ENCODE results near the gene SMPD3. TPM values are rescaled to one million over a fixed set of nuclear protein-coding genes. Genes with fewer than 3 reads are reported as not detected.

Gene SMPD3
- total RNA-seq, 1 experiment from 2014 or later, result not detected

DNA sequence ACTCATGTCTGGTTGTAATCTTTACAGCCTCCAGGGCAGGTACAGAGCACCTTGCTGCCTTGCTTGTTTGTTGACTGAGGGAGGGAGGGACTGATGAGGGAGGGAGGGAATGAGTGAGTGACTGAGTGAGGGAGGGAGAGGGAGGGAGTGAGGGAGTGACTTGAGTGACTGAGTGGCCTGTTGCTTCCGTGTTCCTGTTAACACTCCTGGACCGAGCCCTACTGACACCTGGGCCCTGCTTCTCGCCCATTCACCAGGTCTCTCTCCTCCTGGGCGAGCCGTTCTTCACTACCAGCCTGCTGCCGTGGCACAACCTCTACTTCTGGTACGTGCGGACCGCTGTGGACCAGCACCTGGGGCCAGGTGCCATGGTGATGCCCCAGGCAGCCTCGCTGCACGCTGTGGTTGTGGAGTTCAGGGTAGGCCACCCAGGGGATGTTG lies 96.3 kb downstream of the SMPD3 start:
- H3K9me3 Mint-ChIP-seq (ENCODE audit: unreplicated experiment), result no peaks in the 10 kb centered on the region
- no peaks in the 10 kb centered on the region for H3K4me1 Mint-ChIP-seq (ENCODE audit: insufficient read depth, unreplicated experiment)
- no TSS peak for BruUV-seq (replicated peaks)
- no peak for DNase-seq (ENCODE audit: unreplicated experiment)
- CTCF ChIA-PET, result no interaction called here
- H3K27me3 Mint-ChIP-seq (ENCODE audit: insufficient read depth, unreplicated experiment), result no peaks in the 10 kb centered on the region
- POLR2A ChIA-PET, result no interaction called here
- intact Hi-C loops (cut with micrococcal nuclease), result no loop called here
- H3K27ac Mint-ChIP-seq (ENCODE audit: low read depth, unreplicated experiment), result no peak overlapping the region
- no peak for TF ChIP-seq CTCF (IDR thresholded peaks at IDR 0.05; ENCODE audit: unreplicated experiment)
- no peak overlapping the region for H3K4me3 Mint-ChIP-seq (ENCODE audit: unreplicated experiment)
- peaks cover 61% of the 10 kb centered on the region for H3K36me3 Mint-ChIP-seq (ENCODE audit: insufficient read depth, unreplicated experiment)

GRCh38 chr16:68351463-68351862 lies 96.8 kb downstream of the SMPD3 start:
- POLR2A ChIA-PET, result no interaction called here
- no TSS peak for BruUV-seq (replicated peaks)
- TF ChIP-seq CTCF (IDR thresholded peaks at IDR 0.05; ENCODE audit: unreplicated experiment), result no peak
- CTCF ChIA-PET, result no interaction called here
- H3K27me3 Mint-ChIP-seq (ENCODE audit: insufficient read depth, unreplicated experiment), result no peaks in the 10 kb centered on the region
- intact Hi-C loops (cut with micrococcal nuclease), result no loop called here
- peaks cover 62% of the 10 kb centered on the region for H3K36me3 Mint-ChIP-seq (ENCODE audit: insufficient read depth, unreplicated experiment)
- H3K27ac Mint-ChIP-seq (ENCODE audit: low read depth, unreplicated experiment), result no peak overlapping the region
- H3K4me3 Mint-ChIP-seq (ENCODE audit: unreplicated experiment), result no peak overlapping the region
- no peaks in the 10 kb centered on the region for H3K9me3 Mint-ChIP-seq (ENCODE audit: unreplicated experiment)
- no peaks in the 10 kb centered on the region for H3K4me1 Mint-ChIP-seq (ENCODE audit: insufficient read depth, unreplicated experiment)
- no peak for DNase-seq (ENCODE audit: unreplicated experiment)

DNA sequence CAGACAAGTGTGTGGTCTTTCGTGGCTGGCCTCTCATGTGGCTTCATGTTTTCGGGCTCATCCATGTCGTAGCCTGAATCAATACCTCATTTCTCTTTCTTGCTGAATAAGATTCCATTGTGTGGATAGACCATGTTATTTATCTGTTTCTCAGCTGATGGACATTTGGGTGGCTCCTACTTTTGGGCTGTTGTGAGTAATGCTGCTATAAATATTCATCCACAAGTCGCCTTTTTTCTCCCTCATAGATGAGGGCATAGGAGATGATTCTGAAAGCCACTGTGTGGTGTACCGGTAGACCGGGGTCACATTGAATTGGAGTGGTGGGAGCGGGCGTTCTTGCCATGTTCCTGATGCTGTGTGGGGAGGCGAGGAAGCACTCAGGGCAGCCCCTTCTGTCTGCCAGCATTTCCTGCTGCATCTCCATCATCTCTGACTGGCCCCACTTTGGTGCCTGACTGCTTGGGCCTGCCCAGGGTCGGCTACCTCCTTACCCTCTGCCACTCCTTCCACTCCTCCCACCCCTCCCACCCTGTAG lies 97.4 kb downstream of the SMPD3 start:
- no TSS peak for BruUV-seq (replicated peaks)
- no peak for DNase-seq (ENCODE audit: unreplicated experiment)
- no peaks in the 10 kb centered on the region for H3K4me1 Mint-ChIP-seq (ENCODE audit: insufficient read depth, unreplicated experiment)
- H3K9me3 Mint-ChIP-seq (ENCODE audit: unreplicated experiment), result no peaks in the 10 kb centered on the region
- TF ChIP-seq CTCF (IDR thresholded peaks at IDR 0.05; ENCODE audit: unreplicated experiment), result no peak
- intact Hi-C loops (cut with micrococcal nuclease), result no loop called here
- POLR2A ChIA-PET, result no interaction called here
- no peak overlapping the region for H3K4me3 Mint-ChIP-seq (ENCODE audit: unreplicated experiment)
- H3K36me3 Mint-ChIP-seq (ENCODE audit: insufficient read depth, unreplicated experiment), result peaks cover 63% of the 10 kb centered on the region
- H3K27me3 Mint-ChIP-seq (ENCODE audit: insufficient read depth, unreplicated experiment), result no peaks in the 10 kb centered on the region
- CTCF ChIA-PET, result no interaction called here
- H3K27ac Mint-ChIP-seq (ENCODE audit: low read depth, unreplicated experiment), result no peak overlapping the region

DNA sequence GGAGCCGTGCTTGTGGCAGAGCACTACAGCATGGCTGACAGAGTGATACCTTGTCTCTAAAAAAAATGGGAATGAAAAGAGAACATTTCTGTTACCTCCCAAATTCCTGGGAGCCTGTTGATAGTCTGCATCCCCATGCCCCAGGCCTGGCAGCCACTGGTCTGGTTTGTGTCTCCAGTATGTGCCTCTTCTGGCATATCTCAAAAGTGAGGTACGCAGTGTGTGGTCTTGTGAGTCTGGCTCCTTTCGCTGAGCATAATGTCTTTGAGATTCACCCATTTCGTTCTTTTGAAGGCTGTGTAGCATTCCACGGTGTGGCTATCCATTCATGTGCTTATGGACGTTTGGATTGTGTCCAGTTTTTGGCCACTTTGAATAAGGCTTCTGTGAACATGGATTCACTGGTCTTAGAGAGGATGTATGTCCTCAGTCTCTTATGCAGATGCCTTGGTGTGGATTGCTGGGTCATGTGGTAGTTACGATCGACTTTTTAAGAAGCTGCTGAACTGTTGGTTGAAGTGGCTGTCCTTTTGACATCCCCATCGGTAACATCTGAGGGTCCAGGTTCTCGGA lies 98.4 kb downstream of the SMPD3 start:
- Mint-ChIP-seq H3K36me3 (ENCODE audit: insufficient read depth, unreplicated experiment) (peaks cover 66% of the 10 kb centered on the region), H3K27ac (ENCODE audit: low read depth, unreplicated experiment) (no peak overlapping the region), H3K27me3 (ENCODE audit: insufficient read depth, unreplicated experiment) (no peaks in the 10 kb centered on the region), H3K4me1 (ENCODE audit: insufficient read depth, unreplicated experiment) (no peaks in the 10 kb centered on the region), H3K9me3 (ENCODE audit: unreplicated experiment) (no peaks in the 10 kb centered on the region), H3K4me3 (ENCODE audit: unreplicated experiment) (no peak overlapping the region)
- ChIA-PET POLR2A (no interaction called here), CTCF (interaction anchor here (0.7 to 0.8 kb wide), 2 partner anchors 29 to 89 kb away, joined by 3 to 5 read pairs; no protein-coding TSS in a partner anchor)
- intact Hi-C loops (cut with micrococcal nuclease), result no loop called here
- no peak for TF ChIP-seq CTCF (IDR thresholded peaks at IDR 0.05; ENCODE audit: unreplicated experiment)
- BruUV-seq (replicated peaks), result no TSS peak
- DNase-seq (ENCODE audit: unreplicated experiment), result no peak

Data from MCF 10A (cell line).